H1 (cell line): ENCODE measurements around the gene HRH3. TPM values are rescaled to one million over a fixed set of nuclear protein-coding genes. Genes with fewer than 3 reads are reported as not detected.

Experiments used
- CBX8 ChIP-seq: fragments of 300-800, 300-1000 bp; sonication (generic); IDR thresholded peaks from 2 replicates; pipeline ENCODE4 v1.7.1; 2016; ENCODE audit warnings: low read depth, low read length, borderline replicate concordance
- E2F6 ChIP-seq: IDR thresholded peaks from 2 replicates; pipeline ENCODE4 v1.6.1; 2012; ENCODE audit warnings: inconsistent platforms
- EP300 ChIP-seq, 2 experiments: IDR thresholded peaks; 1 replicate in 1 of 2; 2 replicates in 1 of 2; pipeline ENCODE4 v1.6.1; 2011 to 2012; ENCODE audit warnings: low read depth in 2 of 2, low read length in 2 of 2, mild to moderate bottlenecking in 2 of 2, borderline replicate concordance in 1 of 2, inconsistent platforms in 1 of 2, moderate library complexity in 1 of 2
- GTF2F1 ChIP-seq: IDR thresholded peaks from 2 replicates; pipeline ENCODE4 v1.6.1; 2012; ENCODE audit warnings: low read depth, low read length, improper control_type of control experiment, borderline replicate concordance
- HDAC6 ChIP-seq: IDR thresholded peaks from one replicate; pipeline ENCODE4 v1.7.1; 2012; ENCODE audit warnings: low read depth, mild to moderate bottlenecking, inconsistent platforms, low read length, moderate library complexity
- POLR2A ChIP-seq, 2 experiments: IDR thresholded peaks; 1 replicate in 1 of 2; 2 replicates in 1 of 2; pipeline ENCODE4 v1.6.1; 2011; ENCODE audit warnings: low read depth in 2 of 2, low read length in 2 of 2, mild to moderate bottlenecking in 2 of 2; ENCODE audit errors: control extremely low read depth in 1 of 2
- RNF2 ChIP-seq: fragments of 200-900, 300-1000 bp; sonication (generic); IDR thresholded peaks from 2 replicates; pipeline ENCODE4 v1.7.1; 2016; ENCODE audit warnings: borderline replicate concordance, low read depth, mild to moderate bottlenecking, antibody characterized with exemption, low read length; ENCODE audit not compliant: poor library complexity, severe bottlenecking; ENCODE audit errors: missing control alignments
- TBP ChIP-seq: IDR thresholded peaks from 2 replicates; pipeline ENCODE4 v1.6.1; 2011; ENCODE audit warnings: low read depth, low read length, improper control_type of control experiment
- USF2 ChIP-seq: IDR thresholded peaks from 2 replicates; pipeline ENCODE4 v1.6.1; 2011; ENCODE audit warnings: low read length, improper control_type of control experiment
- polyA plus RNA-seq, 7 experiments: library from polyadenylated mRNA; depleted of rRNA in 3 of 7; stranded (reverse) in 5 of 7; unstranded in 2 of 7; fragments of >200 nt in 5 of 7; fragments of 200-250 nt in 2 of 7; gene quantifications; 1 replicate in 5 of 7; 2 replicates in 1 of 7; 4 replicates in 1 of 7; pipeline versions ENCODE4 v1.2.1 to v1.2.3, GENCODE V29; 2011 to 2013; ENCODE audit warnings: missing spikeins in 2 of 7, mixed read lengths in 2 of 7
- total RNA-seq: library from RNA; stranded (reverse); fragmentation: NEBNext Ultra II Directional; extraction: Animal tissue kit (Norgen Biotek cat#: 25700); gene quantifications from 2 replicates; pipeline ENCODE4 v1.2.1, GENCODE V29; 2021

The HRH3 gene
- total and polyA plus RNA-seq, 2 of the 8 experiments (the other 6 are each of a cell fraction or from before 2014, with no cell fraction given): 2.0 to 4.5 TPM

GRCh38 chr20:62225820-62226635 lies 6.0 kb upstream of the HRH3 start (continued):
- no peak for TF ChIP-seq USF2
- TF ChIP-seq CBX8: no peak
- TF ChIP-seq EP300 (IDR thresholded peaks at IDR 0.05; ENCODE audit: borderline replicate concordance in 1 of 2, low read depth in 2 of 2, low read length in 2 of 2): no peak
- TF ChIP-seq RNF2: no peak
- no peak for TF ChIP-seq TBP
- no peak for TF ChIP-seq E2F6
- no peak for TF ChIP-seq POLR2A (IDR thresholded peaks at IDR 0.05; ENCODE audit: control extremely low read depth in 1 of 2, low read depth in 2 of 2, low read length in 2 of 2)
- TF ChIP-seq GTF2F1: no peak
- no peak for TF ChIP-seq HDAC6
